GM23338 (cell line): ENCODE measurements around the gene PPP1R12A. TPM values are rescaled to one million over a fixed set of nuclear protein-coding genes. Genes with fewer than 3 reads are reported as not detected.
"Not testable (repeated sequence)": the region's sequence is repeated elsewhere in the genome, so short reads cannot be mapped to it uniquely, and the experiment has no call there.

Experiments
- ATAC-seq: fragments of 200-7000 bp; cut with Tn5 transposase; 3 replicates; pipeline ENCODE4 v1.9.1; 2020
- DNase-seq: peaks from one replicate; pipeline ENCODE4 v3.0.0-alpha.2; 2015; ENCODE audit warnings: low spot score
- H2AFZ ChIP-seq: fragments of 200-600 bp; sonication (generic); 2 replicates; pipeline ENCODE4 v1.8.0; 2016; ENCODE audit warnings: antibody characterized with exemption, mild to moderate bottlenecking, moderate library complexity
- H3F3A ChIP-seq: fragments of 200-600 bp; sonication (generic); replicated peaks from 2 replicates; pipeline ENCODE4 v1.8.0; 2017; ENCODE audit warnings: antibody characterized with exemption, mixed run types, low read depth
- H3K27ac ChIP-seq: fragments of 200-600 bp; sonication (generic); 2 replicates; pipeline ENCODE4 v1.6.1; 2016; ENCODE audit warnings: low read depth
- H3K27me3 ChIP-seq: fragments of 200-600 bp; sonication (generic); 2 replicates; pipeline ENCODE4 v1.8.0; 2016; ENCODE audit warnings: mild to moderate bottlenecking, mixed run types, moderate library complexity; ENCODE audit not compliant: insufficient read depth
- H3K36me3 ChIP-seq: fragments of 200-600 bp; sonication (generic); 2 replicates; pipeline ENCODE4 v1.8.0; 2016; ENCODE audit warnings: mild to moderate bottlenecking; ENCODE audit not compliant: insufficient read depth
- H3K4me1 ChIP-seq: fragments of 200-600 bp; sonication (generic); 2 replicates; pipeline ENCODE4 v1.8.0; 2016; ENCODE audit warnings: mild to moderate bottlenecking, moderate library complexity; ENCODE audit not compliant: insufficient read depth
- H3K4me2 ChIP-seq: fragments of 200-600 bp; sonication (generic); 2 replicates; pipeline ENCODE4 v1.7.1; 2017; ENCODE audit warnings: mixed run types
- H3K4me3 ChIP-seq: fragments of 200-600 bp; sonication (generic); 2 replicates; pipeline ENCODE4 v1.6.1; 2016; ENCODE audit warnings: mixed run types
- H3K79me2 ChIP-seq: fragments of 200-600 bp; sonication (generic); replicated peaks from 2 replicates; pipeline ENCODE4 v1.8.0; 2017; ENCODE audit warnings: mild to moderate bottlenecking; ENCODE audit not compliant: insufficient read depth
- H3K9me2 ChIP-seq: fragments of 200-600 bp; sonication (generic); 2 replicates; pipeline ENCODE4 v1.8.0; 2017; ENCODE audit not compliant: insufficient read depth
- H4K20me1 ChIP-seq: fragments of 200-600 bp; sonication (generic); replicated peaks from 2 replicates; pipeline ENCODE4 v1.8.0; 2017; ENCODE audit warnings: mild to moderate bottlenecking; ENCODE audit not compliant: insufficient read depth
- H3K27ac Mint-ChIP-seq: 2 replicates; pipeline ENCODE4 v1.8.0; 2020; ENCODE audit warnings: inconsistent platforms, mild to moderate bottlenecking, moderate library complexity, mixed read lengths
- H3K27me3 Mint-ChIP-seq: 3 replicates; pipeline ENCODE4 v1.8.0; 2022; ENCODE audit warnings: low read depth, mild to moderate bottlenecking, moderate library complexity, mixed read lengths, inconsistent platforms; ENCODE audit not compliant: insufficient read depth, poor library complexity
- H3K36me3 Mint-ChIP-seq: 3 replicates; pipeline ENCODE4 v1.8.0; 2021; ENCODE audit warnings: low read depth, mild to moderate bottlenecking, inconsistent platforms, moderate library complexity, mixed read lengths
- H3K4me1 Mint-ChIP-seq: 3 replicates; pipeline ENCODE4 v1.8.0; 2020; ENCODE audit warnings: mild to moderate bottlenecking, inconsistent platforms, mixed read lengths
- H3K4me3 Mint-ChIP-seq: 3 replicates; pipeline ENCODE4 v1.8.0; 2021; ENCODE audit warnings: moderate library complexity, mild to moderate bottlenecking, inconsistent platforms, mixed read lengths
- H3K9me3 Mint-ChIP-seq: 3 replicates; pipeline ENCODE4 v1.8.0; 2020; ENCODE audit warnings: moderate library complexity, mild to moderate bottlenecking, inconsistent platforms, mixed read lengths
- CREB1 ChIP-seq: fragments of 250-450 bp; sonication (Bioruptor Pico); IDR thresholded peaks from 2 replicates; pipeline ENCODE4 v1.5.0; 2020; ENCODE audit warnings: low read depth, mild to moderate bottlenecking, moderate library complexity
- EZH2 ChIP-seq: fragments of 200-600 bp; sonication (generic); IDR thresholded peaks from one replicate; pipeline ENCODE4 v1.8.0; 2017; ENCODE audit warnings: antibody characterized with exemption, mild to moderate bottlenecking, low read depth; ENCODE audit not compliant: unreplicated experiment
- EZH2phosphoT487 ChIP-seq: fragments of 200-600 bp; sonication (generic); IDR thresholded peaks from one replicate; pipeline ENCODE4 v1.8.1; 2018; ENCODE audit warnings: antibody characterized with exemption; ENCODE audit not compliant: unreplicated experiment
- JUNB ChIP-seq: IDR thresholded peaks from one replicate; pipeline ENCODE4 v1.6.1; 2016; ENCODE audit warnings: antibody characterized with exemption; ENCODE audit not compliant: unreplicated experiment
- NANOG ChIP-seq: IDR thresholded peaks from 2 replicates; pipeline ENCODE4 v1.6.1; 2016; ENCODE audit warnings: antibody characterized with exemption, borderline replicate concordance
- POLR2AphosphoS5 ChIP-seq: IDR thresholded peaks from 2 replicates; pipeline ENCODE4 v1.6.1; 2016; ENCODE audit warnings: antibody characterized with exemption, low read depth
- STAT1 ChIP-seq: IDR thresholded peaks from one replicate; pipeline ENCODE4 v1.6.1; 2016; ENCODE audit warnings: antibody characterized with exemption; ENCODE audit not compliant: unreplicated experiment
- ZNF114 ChIP-seq: fragments of 250-450 bp; sonication (Bioruptor Pico); IDR thresholded peaks from 2 replicates; pipeline ENCODE4 v1.5.0; 2020; ENCODE audit warnings: mild to moderate bottlenecking, moderate library complexity
- ZNF331 ChIP-seq: fragments of 250-450 bp; sonication (Bioruptor Pico); IDR thresholded peaks from 2 replicates; pipeline ENCODE4 v1.5.0; 2020; ENCODE audit warnings: low read depth, mild to moderate bottlenecking, moderate library complexity
- polyA plus RNA-seq: library from polyadenylated mRNA; unstranded; fragments of >200 nt; fragmentation: Nextera tagmentation; extraction: Ambion mirVana; gene quantifications from 2 replicates; pipeline ENCODE4 v1.2.1, GENCODE V29; 2016
- total RNA-seq: library from RNA; depleted of rRNA; stranded (reverse); fragments of >200 nt; shearing (Covaris generic); gene quantifications from 2 replicates; pipeline ENCODE4 v1.2.3, GENCODE V29; 2014
- TF ChIP-seq, protein P1 (sequence below): fragments of 250-450 bp; sonication (Bioruptor Pico); IDR thresholded peaks from 2 replicates; pipeline ENCODE4 v1.5.0; 2020; ENCODE audit warnings: mild to moderate bottlenecking, moderate library complexity
- TF ChIP-seq, protein P2 (sequence below): IDR thresholded peaks from one replicate; pipeline ENCODE4 v1.6.1; 2018; ENCODE audit warnings: antibody characterized with exemption; ENCODE audit not compliant: unreplicated experiment
- TF ChIP-seq, protein P3 (sequence below): IDR thresholded peaks from 2 replicates; pipeline ENCODE4 v1.6.1; 2016; ENCODE audit warnings: antibody characterized with exemption

The PPP1R12A gene
- total and polyA plus RNA-seq, 2 experiments from 2014 or later, result 91.6 to 146 TPM

DNA sequence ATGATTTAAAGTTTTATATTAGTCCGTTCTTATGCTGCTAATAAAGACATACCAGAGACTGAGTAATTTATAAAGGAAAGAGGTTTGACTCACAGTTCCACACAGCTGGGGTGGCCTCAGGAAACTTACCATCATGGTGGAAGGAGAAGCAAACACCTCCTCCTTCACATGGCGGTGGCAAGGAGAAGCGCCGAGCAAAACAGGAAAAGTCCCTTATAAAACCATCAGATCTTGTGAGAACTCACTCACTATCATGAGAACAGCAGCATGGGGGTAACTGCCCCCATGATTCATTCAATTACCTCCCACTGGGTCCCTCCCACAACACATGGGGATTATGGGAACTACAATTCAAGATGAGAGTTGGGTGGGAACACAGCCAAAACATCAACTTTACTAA lies 56.4 kb downstream of the PPP1R12A start:
- DNase-seq, H3K36me3 ChIP-seq, H3K4me3 Mint-ChIP-seq, H3K9me2 ChIP-seq, H3F3A ChIP-seq, H3K27me3 Mint-ChIP-seq, H3K27me3 ChIP-seq, ATAC-seq, H3K9me3 Mint-ChIP-seq, H3K27ac ChIP-seq, H2AFZ ChIP-seq, H3K4me3 ChIP-seq, H3K4me2 ChIP-seq, H3K36me3 Mint-ChIP-seq: not testable (repeated sequence)
- Histone ChIP-seq H4K20me1 (peaks cover 20% of the 10 kb centered on the region), H3K4me1 (peaks cover 27% of the 10 kb centered on the region), H3K79me2 (peaks cover 94% of the 10 kb centered on the region)
- peak overlapping the region; percentile 76 for H3K27ac Mint-ChIP-seq
- H3K4me1 Mint-ChIP-seq, result peaks cover 52% of the 10 kb centered on the region

DNA sequence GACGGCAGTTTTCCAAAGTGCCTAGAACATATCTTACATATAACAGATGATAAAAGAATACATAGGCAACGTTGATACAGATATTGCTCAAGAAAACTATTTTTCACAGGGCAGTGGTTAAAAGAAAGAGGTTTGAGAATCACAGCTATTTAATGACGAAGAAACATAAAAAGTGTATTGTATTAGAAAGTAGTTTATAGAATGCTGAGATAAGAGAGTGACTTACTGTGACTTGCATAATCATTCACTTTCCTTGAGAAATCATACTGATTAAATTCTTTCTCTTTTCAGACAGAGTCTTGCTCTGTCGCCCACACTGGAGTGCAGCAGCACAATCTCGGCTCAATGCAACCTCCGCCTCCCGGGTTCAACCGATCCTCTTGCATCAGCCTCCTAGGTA lies 57.7 kb downstream of the PPP1R12A start:
- Mint-ChIP-seq H3K27me3 (no peaks in the 10 kb centered on the region), H3K9me3 (no peaks in the 10 kb centered on the region), H3K4me3 (no peak overlapping the region), H3K4me1 (peaks cover 51% of the 10 kb centered on the region), H3K27ac (no peak overlapping the region), H3K36me3 (no peaks in the 10 kb centered on the region)
- H3K27me3 ChIP-seq, result no peaks in the 10 kb centered on the region
- peaks cover 93% of the 10 kb centered on the region for H3K79me2 ChIP-seq
- no peak overlapping the region for H3K27ac ChIP-seq
- ATAC-seq, result no peak
- H3F3A ChIP-seq, result no peaks in the 10 kb centered on the region
- DNase-seq, result no peak
- peaks cover 26% of the 10 kb centered on the region for H4K20me1 ChIP-seq
- peaks cover 27% of the 10 kb centered on the region for H3K4me1 ChIP-seq
- H2AFZ ChIP-seq, result no peak overlapping the region
- H3K9me2 ChIP-seq, result no peaks in the 10 kb centered on the region
- H3K4me3 ChIP-seq, result no peak overlapping the region
- no peak overlapping the region for H3K4me2 ChIP-seq
- H3K36me3 ChIP-seq, result peaks cover 2% of the 10 kb centered on the region; the same call in 1 of the 2 replicates
- TF ChIP-seq, protein P1, sequence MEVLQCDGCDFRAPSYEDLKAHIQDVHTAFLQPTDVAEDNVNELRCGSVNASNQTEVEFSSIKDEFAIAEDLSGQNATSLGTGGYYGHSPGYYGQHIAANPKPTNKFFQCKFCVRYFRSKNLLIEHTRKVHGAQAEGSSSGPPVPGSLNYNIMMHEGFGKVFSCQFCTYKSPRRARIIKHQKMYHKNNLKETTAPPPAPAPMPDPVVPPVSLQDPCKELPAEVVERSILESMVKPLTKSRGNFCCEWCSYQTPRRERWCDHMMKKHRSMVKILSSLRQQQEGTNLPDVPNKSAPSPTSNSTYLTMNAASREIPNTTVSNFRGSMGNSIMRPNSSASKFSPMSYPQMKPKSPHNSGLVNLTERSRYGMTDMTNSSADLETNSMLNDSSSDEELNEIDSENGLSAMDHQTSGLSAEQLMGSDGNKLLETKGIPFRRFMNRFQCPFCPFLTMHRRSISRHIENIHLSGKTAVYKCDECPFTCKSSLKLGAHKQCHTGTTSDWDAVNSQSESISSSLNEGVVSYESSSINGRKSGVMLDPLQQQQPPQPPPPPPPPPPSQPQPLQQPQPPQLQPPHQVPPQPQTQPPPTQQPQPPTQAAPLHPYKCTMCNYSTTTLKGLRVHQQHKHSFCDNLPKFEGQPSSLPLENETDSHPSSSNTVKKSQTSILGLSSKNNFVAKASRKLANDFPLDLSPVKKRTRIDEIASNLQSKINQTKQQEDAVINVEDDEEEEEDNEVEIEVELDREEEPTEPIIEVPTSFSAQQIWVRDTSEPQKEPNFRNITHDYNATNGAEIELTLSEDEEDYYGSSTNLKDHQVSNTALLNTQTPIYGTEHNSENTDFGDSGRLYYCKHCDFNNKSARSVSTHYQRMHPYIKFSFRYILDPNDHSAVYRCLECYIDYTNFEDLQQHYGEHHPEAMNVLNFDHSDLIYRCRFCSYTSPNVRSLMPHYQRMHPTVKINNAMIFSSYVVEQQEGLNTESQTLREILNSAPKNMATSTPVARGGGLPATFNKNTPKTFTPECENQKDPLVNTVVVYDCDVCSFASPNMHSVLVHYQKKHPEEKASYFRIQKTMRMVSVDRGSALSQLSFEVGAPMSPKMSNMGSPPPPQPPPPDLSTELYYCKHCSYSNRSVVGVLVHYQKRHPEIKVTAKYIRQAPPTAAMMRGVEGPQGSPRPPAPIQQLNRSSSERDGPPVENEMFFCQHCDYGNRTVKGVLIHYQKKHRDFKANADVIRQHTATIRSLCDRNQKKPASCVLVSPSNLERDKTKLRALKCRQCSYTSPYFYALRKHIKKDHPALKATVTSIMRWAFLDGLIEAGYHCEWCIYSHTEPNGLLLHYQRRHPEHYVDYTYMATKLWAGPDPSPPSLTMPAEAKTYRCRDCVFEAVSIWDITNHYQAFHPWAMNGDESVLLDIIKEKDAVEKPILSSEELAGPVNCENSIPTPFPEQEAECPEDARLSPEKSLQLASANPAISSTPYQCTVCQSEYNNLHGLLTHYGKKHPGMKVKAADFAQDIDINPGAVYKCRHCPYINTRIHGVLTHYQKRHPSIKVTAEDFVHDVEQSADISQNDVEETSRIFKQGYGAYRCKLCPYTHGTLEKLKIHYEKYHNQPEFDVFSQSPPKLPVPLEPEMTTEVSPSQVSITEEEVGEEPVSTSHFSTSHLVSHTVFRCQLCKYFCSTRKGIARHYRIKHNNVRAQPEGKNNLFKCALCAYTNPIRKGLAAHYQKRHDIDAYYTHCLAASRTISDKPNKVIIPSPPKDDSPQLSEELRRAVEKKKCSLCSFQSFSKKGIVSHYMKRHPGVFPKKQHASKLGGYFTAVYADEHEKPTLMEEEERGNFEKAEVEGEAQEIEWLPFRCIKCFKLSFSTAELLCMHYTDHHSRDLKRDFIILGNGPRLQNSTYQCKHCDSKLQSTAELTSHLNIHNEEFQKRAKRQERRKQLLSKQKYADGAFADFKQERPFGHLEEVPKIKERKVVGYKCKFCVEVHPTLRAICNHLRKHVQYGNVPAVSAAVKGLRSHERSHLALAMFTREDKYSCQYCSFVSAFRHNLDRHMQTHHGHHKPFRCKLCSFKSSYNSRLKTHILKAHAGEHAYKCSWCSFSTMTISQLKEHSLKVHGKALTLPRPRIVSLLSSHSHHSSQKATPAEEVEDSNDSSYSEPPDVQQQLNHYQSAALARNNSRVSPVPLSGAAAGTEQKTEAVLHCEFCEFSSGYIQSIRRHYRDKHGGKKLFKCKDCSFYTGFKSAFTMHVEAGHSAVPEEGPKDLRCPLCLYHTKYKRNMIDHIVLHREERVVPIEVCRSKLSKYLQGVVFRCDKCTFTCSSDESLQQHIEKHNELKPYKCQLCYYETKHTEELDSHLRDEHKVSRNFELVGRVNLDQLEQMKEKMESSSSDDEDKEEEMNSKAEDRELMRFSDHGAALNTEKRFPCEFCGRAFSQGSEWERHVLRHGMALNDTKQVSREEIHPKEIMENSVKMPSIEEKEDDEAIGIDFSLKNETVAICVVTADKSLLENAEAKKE (CRISPR knock-in tag), result no peak
- TF ChIP-seq JUNB, result no peak
- TF ChIP-seq EZH2phosphoT487, result no peak
- TF ChIP-seq STAT1, result no peak
- TF ChIP-seq, protein P2, sequence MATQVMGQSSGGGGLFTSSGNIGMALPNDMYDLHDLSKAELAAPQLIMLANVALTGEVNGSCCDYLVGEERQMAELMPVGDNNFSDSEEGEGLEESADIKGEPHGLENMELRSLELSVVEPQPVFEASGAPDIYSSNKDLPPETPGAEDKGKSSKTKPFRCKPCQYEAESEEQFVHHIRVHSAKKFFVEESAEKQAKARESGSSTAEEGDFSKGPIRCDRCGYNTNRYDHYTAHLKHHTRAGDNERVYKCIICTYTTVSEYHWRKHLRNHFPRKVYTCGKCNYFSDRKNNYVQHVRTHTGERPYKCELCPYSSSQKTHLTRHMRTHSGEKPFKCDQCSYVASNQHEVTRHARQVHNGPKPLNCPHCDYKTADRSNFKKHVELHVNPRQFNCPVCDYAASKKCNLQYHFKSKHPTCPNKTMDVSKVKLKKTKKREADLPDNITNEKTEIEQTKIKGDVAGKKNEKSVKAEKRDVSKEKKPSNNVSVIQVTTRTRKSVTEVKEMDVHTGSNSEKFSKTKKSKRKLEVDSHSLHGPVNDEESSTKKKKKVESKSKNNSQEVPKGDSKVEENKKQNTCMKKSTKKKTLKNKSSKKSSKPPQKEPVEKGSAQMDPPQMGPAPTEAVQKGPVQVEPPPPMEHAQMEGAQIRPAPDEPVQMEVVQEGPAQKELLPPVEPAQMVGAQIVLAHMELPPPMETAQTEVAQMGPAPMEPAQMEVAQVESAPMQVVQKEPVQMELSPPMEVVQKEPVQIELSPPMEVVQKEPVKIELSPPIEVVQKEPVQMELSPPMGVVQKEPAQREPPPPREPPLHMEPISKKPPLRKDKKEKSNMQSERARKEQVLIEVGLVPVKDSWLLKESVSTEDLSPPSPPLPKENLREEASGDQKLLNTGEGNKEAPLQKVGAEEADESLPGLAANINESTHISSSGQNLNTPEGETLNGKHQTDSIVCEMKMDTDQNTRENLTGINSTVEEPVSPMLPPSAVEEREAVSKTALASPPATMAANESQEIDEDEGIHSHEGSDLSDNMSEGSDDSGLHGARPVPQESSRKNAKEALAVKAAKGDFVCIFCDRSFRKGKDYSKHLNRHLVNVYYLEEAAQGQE, result no peak
- no peak for TF ChIP-seq EZH2
- no peak for TF ChIP-seq POLR2AphosphoS5
- TF ChIP-seq ZNF331 (CRISPR knock-in tag), result no peak
- no peak for TF ChIP-seq NANOG
- TF ChIP-seq, protein P3, sequence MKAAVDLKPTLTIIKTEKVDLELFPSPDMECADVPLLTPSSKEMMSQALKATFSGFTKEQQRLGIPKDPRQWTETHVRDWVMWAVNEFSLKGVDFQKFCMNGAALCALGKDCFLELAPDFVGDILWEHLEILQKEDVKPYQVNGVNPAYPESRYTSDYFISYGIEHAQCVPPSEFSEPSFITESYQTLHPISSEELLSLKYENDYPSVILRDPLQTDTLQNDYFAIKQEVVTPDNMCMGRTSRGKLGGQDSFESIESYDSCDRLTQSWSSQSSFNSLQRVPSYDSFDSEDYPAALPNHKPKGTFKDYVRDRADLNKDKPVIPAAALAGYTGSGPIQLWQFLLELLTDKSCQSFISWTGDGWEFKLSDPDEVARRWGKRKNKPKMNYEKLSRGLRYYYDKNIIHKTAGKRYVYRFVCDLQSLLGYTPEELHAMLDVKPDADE, result no peak
- no peak for TF ChIP-seq ZNF114 (CRISPR knock-in tag)
- no peak for TF ChIP-seq CREB1 (CRISPR knock-in tag)
